Ishikawa (cell line): ENCODE measurements around the gene OR5K2.
A peak's percentile ranks its signal among the peaks of the same experiment; 100 is the strongest.

ENCODE experiments used
- CEBPB ChIP-seq: IDR thresholded peaks from 2 replicates; pipeline ENCODE4 v1.6.1; 2012
- CREB1 ChIP-seq: IDR thresholded peaks from 2 replicates; pipeline ENCODE4 v1.6.1; 2012; ENCODE audit warnings: low read depth
- EGR1 ChIP-seq: IDR thresholded peaks from 2 replicates; pipeline ENCODE4 v1.6.1; 2012
- EP300 ChIP-seq: IDR thresholded peaks from 2 replicates; pipeline ENCODE4 v1.6.1; 2012; ENCODE audit warnings: borderline replicate concordance
- FOXM1 ChIP-seq: IDR thresholded peaks from 2 replicates; pipeline ENCODE4 v1.6.1; 2012; ENCODE audit warnings: low read depth, borderline replicate concordance
- MAX ChIP-seq: IDR thresholded peaks from 2 replicates; pipeline ENCODE4 v1.6.1; 2012
- NFIC ChIP-seq: IDR thresholded peaks from 2 replicates; pipeline ENCODE4 v1.6.1; 2012
- RAD21 ChIP-seq: IDR thresholded peaks from 2 replicates; pipeline ENCODE4 v1.6.1; 2012; ENCODE audit warnings: low read depth
- REST ChIP-seq: IDR thresholded peaks from 2 replicates; pipeline ENCODE4 v1.6.1; 2012; ENCODE audit warnings: low read depth, mild to moderate bottlenecking
- TAF1 ChIP-seq: IDR thresholded peaks from 2 replicates; pipeline ENCODE4 v1.6.1; 2012; ENCODE audit warnings: low read depth, mild to moderate bottlenecking
- TCF12 ChIP-seq: IDR thresholded peaks from 2 replicates; pipeline ENCODE4 v1.6.1; 2012; ENCODE audit warnings: low read depth
- TEAD4 ChIP-seq: IDR thresholded peaks from 2 replicates; pipeline ENCODE4 v1.6.1; 2012
- USF1 ChIP-seq: IDR thresholded peaks from 2 replicates; pipeline ENCODE4 v1.6.1; 2012
- YY1 ChIP-seq: IDR thresholded peaks from 2 replicates; pipeline ENCODE4 v1.6.1; 2012; ENCODE audit warnings: low read depth
- ZBTB7A ChIP-seq: IDR thresholded peaks from 2 replicates; pipeline ENCODE4 v1.6.1; 2012; ENCODE audit warnings: low read depth

The OR5K2 gene

GRCh38 chr3:98521897-98522543 lies 24.5 kb downstream of the OR5K2 start:
- TF ChIP-seq YY1 (peak; percentile 59; the same call in 1 of the 2 replicates), ZBTB7A (no peak)

- no peak; the same call in 1 of the 2 replicates for TF ChIP-seq MAX
- TF ChIP-seq TCF12, result peak; percentile 50; the same call in 1 of the 2 replicates
- no peak for TF ChIP-seq USF1
- TF ChIP-seq EP300, result no peak
- 0 out of 2 replicates have a peak, but pooled peaks have one; percentile 46 for TF ChIP-seq ZBTB7A
- TF ChIP-seq CEBPB, result no peak
- TF ChIP-seq TEAD4, result peak; percentile 70
- TF ChIP-seq EGR1, result peak; percentile 62; the same call in 1 of the 2 replicates
- TF ChIP-seq YY1, result peak; percentile 63
- no peak for TF ChIP-seq RAD21
- TF ChIP-seq TAF1, result peak; percentile 63; the same call in 1 of the 2 replicates
- no peak for TF ChIP-seq FOXM1
- TF ChIP-seq CREB1, result peak; percentile 62; the same call in 1 of the 2 replicates
- peak; percentile 57; the same call in 1 of the 2 replicates for TF ChIP-seq NFIC
- no peak for TF ChIP-seq REST
Measured at GRCh38 chr3:98522544-98523281, 25.2 kb downstream of the OR5K2 start, which contains the start of gene CLDND1. TSS of gene CLDND1 (minus strand) at chr3:98522902. CDS start at chr3:98521424, 1,478 bp downstream.

GRCh38 chr3:98525494-98525893 lies 28.0 kb downstream of the OR5K2 start:
- TF ChIP-seq ZBTB7A (no peak), TCF12 (no peak), REST (no peak), CEBPB (no peak), TEAD4 (no peak), MAX (no peak), USF1 (no peak), FOXM1 (no peak), RAD21 (no peak), YY1 (no peak), EGR1 (no peak), TAF1 (no peak), EP300 (no peak), NFIC (no peak), CREB1 (no peak)

- TF ChIP-seq MAX (no peak), RAD21 (no peak), REST (no peak), ZBTB7A (no peak), CREB1 (no peak), CEBPB (no peak), TEAD4 (no peak), FOXM1 (no peak), NFIC (no peak), YY1 (no peak), TAF1 (no peak), EGR1 (no peak), EP300 (no peak), TCF12 (no peak), USF1 (no peak)
Measured at GRCh38 chr3:98528474-98529346, 31.2 kb downstream of the OR5K2 start.
